IPS-18a (cell line): ENCODE results near the gene DDX10.

Source experiments
- H3K27ac ChIP-seq: one replicate; pipeline ENCODE4 v1.5.1; 2013; ENCODE audit warnings: low read length
- H3K27me3 ChIP-seq: one replicate; pipeline ENCODE4 v1.6.1; 2013; ENCODE audit warnings: mild to moderate bottlenecking, low read length; ENCODE audit not compliant: control insufficient read depth, insufficient read depth
- H3K36me3 ChIP-seq: one replicate; pipeline ENCODE4 v1.6.1; 2013; ENCODE audit warnings: low read depth, low read length; ENCODE audit not compliant: control insufficient read depth
- H3K4me1 ChIP-seq: one replicate; pipeline ENCODE4 v1.6.1; 2013; ENCODE audit warnings: low read depth, low read length; ENCODE audit not compliant: control insufficient read depth
- H3K4me3 ChIP-seq: one replicate; pipeline ENCODE4 v1.5.1; 2013; ENCODE audit warnings: low read length
- H3K9ac ChIP-seq: one replicate; pipeline ENCODE4 v1.6.1; 2013; ENCODE audit warnings: mild to moderate bottlenecking, low read length, moderate library complexity
- H3K9me3 ChIP-seq: one replicate; pipeline ENCODE4 v1.6.1; 2013; ENCODE audit warnings: low read depth, low read length; ENCODE audit not compliant: control insufficient read depth

Gene DDX10

GRCh38 chr11:108933630-108934029, 268.8 kb downstream of the DDX10 start:
- H3K27me3 ChIP-seq = no peaks in the 10 kb centered on the region
- no peak overlapping the region for H3K4me3 ChIP-seq
- no peaks in the 10 kb centered on the region for H3K9me3 ChIP-seq
- H3K36me3 ChIP-seq = no peaks in the 10 kb centered on the region
- no peak overlapping the region for H3K27ac ChIP-seq
- H3K4me1 ChIP-seq = peaks cover 9% of the 10 kb centered on the region
- H3K9ac ChIP-seq = no peak overlapping the region

DNA sequence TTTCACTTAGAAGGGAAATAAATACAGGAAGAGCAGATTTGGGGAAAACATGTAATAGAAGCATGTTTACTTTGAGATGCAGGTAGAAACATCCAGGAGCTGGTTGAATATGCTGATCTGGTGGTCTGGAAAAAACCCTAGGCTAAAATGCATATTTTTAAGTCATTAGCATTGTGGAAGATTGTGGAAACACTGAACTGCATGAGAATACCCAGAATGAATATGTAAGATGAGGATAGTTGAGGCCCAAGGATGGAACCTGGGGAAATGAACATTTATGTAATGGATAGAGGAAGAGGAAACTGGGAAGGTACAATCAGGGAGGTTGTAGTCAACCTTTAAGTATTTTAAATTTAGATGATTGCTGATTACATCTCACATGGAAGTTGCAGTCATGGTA, 269.4 kb downstream of the DDX10 start:
- Histone ChIP-seq H3K9me3 (no peaks in the 10 kb centered on the region), H3K4me1 (peaks cover 9% of the 10 kb centered on the region), H3K36me3 (no peaks in the 10 kb centered on the region), H3K4me3 (no peak overlapping the region), H3K9ac (no peak overlapping the region), H3K27me3 (no peaks in the 10 kb centered on the region), H3K27ac (no peak overlapping the region)

GRCh38 chr11:108934696-108935095, 269.8 kb downstream of the DDX10 start:
- H3K9me3 ChIP-seq = no peaks in the 10 kb centered on the region
- H3K9ac ChIP-seq = no peak overlapping the region
- H3K27me3 ChIP-seq = no peaks in the 10 kb centered on the region
- no peak overlapping the region for H3K4me3 ChIP-seq
- H3K36me3 ChIP-seq = no peaks in the 10 kb centered on the region
- peaks cover 9% of the 10 kb centered on the region for H3K4me1 ChIP-seq
- no peak overlapping the region for H3K27ac ChIP-seq

- Histone ChIP-seq H3K36me3 (no peaks in the 10 kb centered on the region), H3K4me3 (no peak overlapping the region), H3K27me3 (no peaks in the 10 kb centered on the region), H3K9ac (no peak overlapping the region), H3K4me1 (peaks cover 9% of the 10 kb centered on the region), H3K27ac (no peak overlapping the region), H3K9me3 (no peaks in the 10 kb centered on the region)
Observed at GRCh38 chr11:108937746-108938145, 272.9 kb downstream of the DDX10 start.

DNA sequence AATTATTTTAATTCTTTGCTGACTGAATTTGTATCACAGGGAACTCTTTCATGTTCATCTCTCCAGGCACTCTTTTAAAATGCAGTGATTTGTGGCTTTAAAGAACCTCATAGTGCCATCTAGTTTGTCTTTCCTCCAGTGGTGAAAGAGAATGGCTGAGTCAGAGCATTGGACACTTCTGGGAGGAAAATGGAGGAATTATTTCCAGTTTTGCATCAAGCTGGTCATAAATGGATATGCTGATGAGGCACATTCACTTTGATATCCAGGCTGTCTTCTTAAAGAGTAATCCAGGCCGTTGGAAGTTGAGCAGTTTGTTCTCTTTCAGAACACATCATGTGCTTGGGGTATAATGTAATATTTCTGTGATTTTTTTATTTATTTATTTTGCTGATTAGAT, 273.7 kb downstream of the DDX10 start:
- no peak overlapping the region for H3K4me3 ChIP-seq
- H3K4me1 ChIP-seq = peaks cover 9% of the 10 kb centered on the region
- no peak overlapping the region for H3K27ac ChIP-seq
- no peak overlapping the region for H3K9ac ChIP-seq
- H3K36me3 ChIP-seq = no peaks in the 10 kb centered on the region
- H3K9me3 ChIP-seq = no peaks in the 10 kb centered on the region
- no peaks in the 10 kb centered on the region for H3K27me3 ChIP-seq

DNA sequence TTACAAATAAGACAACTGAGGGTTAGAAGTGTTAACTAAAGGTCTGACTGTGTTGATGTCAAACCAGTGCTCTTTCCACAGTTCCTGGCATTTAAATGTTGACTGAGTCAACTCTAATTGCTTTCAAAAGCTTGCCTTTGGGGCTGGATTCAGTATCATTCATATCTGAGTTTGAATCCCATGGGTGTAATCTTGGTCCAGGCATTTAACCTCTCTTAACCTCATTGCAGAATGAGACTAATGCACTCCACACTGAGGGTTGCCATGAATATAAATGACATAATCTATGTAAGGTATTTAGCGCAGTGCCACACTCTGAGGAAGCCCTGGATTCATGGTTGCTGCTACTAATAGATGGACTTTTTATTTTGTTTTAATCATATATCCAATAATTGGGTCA, 274.3 kb downstream of the DDX10 start:
- Histone ChIP-seq H3K27ac (no peak overlapping the region), H3K4me1 (peaks cover 8% of the 10 kb centered on the region), H3K36me3 (no peaks in the 10 kb centered on the region), H3K27me3 (no peaks in the 10 kb centered on the region), H3K9me3 (no peaks in the 10 kb centered on the region), H3K4me3 (no peak overlapping the region), H3K9ac (no peak overlapping the region)

DNA sequence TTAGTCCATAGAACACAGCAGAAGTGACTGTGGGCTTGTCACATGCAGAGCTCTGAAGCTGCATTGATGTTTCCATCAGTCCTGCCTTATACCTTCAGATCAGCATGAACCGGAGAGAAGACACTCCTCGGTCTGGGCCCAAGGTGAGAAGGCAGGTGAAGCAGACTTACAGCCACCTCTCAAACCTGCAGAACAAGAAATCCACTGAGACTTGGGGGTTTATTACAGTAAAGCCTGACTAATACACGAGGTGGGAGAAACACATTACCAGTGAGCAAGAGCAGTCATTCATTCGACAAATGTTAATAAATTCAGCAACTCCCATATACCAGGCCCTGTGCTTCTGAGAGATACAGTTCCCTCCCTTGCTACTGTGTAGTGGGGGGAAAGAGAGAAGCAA, 279.0 kb downstream of the DDX10 start:
- H3K4me3 ChIP-seq = no peak overlapping the region
- no peaks in the 10 kb centered on the region for H3K4me1 ChIP-seq
- H3K27me3 ChIP-seq = no peaks in the 10 kb centered on the region
- no peaks in the 10 kb centered on the region for H3K36me3 ChIP-seq
- H3K9me3 ChIP-seq = no peaks in the 10 kb centered on the region
- H3K9ac ChIP-seq = no peak overlapping the region
- H3K27ac ChIP-seq = no peak overlapping the region

- Histone ChIP-seq H3K27me3 (no peaks in the 10 kb centered on the region), H3K9me3 (no peaks in the 10 kb centered on the region), H3K9ac (no peak overlapping the region), H3K4me3 (no peak overlapping the region), H3K36me3 (no peaks in the 10 kb centered on the region), H3K4me1 (no peaks in the 10 kb centered on the region), H3K27ac (no peak overlapping the region)
Observed at GRCh38 chr11:108944471-108945178, 279.8 kb downstream of the DDX10 start.

DNA sequence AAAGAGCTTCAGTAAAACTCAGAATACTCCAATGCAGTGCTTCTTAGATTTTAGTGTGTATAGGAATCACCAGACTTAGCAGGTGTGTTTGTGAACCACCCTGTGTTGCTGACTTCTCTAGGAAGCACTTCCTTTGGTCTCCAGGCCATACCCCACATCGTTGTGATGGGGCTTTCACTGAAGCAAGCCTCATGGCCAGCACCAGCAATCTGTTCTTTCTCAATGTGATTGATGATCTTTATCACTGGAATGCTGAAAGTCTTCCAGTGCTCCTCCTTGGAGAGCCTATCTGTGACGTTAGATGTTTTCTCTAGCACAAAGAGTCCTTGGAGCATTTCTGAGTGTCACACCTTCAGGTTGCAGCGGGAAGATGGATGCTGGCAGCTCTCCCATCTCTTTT, 280.5 kb downstream of the DDX10 start:
- Histone ChIP-seq H3K27ac (no peak overlapping the region), H3K27me3 (no peaks in the 10 kb centered on the region), H3K36me3 (no peaks in the 10 kb centered on the region), H3K9ac (no peak overlapping the region), H3K4me3 (no peak overlapping the region), H3K4me1 (no peaks in the 10 kb centered on the region), H3K9me3 (no peaks in the 10 kb centered on the region)

GRCh38 chr11:108947654-108948570, 283.0 kb downstream of the DDX10 start:
- no peak overlapping the region for H3K27ac ChIP-seq
- no peaks in the 10 kb centered on the region for H3K36me3 ChIP-seq
- no peak overlapping the region for H3K9ac ChIP-seq
- H3K4me1 ChIP-seq = no peaks in the 10 kb centered on the region
- H3K4me3 ChIP-seq = no peak overlapping the region
- no peaks in the 10 kb centered on the region for H3K27me3 ChIP-seq
- no peaks in the 10 kb centered on the region for H3K9me3 ChIP-seq

DNA sequence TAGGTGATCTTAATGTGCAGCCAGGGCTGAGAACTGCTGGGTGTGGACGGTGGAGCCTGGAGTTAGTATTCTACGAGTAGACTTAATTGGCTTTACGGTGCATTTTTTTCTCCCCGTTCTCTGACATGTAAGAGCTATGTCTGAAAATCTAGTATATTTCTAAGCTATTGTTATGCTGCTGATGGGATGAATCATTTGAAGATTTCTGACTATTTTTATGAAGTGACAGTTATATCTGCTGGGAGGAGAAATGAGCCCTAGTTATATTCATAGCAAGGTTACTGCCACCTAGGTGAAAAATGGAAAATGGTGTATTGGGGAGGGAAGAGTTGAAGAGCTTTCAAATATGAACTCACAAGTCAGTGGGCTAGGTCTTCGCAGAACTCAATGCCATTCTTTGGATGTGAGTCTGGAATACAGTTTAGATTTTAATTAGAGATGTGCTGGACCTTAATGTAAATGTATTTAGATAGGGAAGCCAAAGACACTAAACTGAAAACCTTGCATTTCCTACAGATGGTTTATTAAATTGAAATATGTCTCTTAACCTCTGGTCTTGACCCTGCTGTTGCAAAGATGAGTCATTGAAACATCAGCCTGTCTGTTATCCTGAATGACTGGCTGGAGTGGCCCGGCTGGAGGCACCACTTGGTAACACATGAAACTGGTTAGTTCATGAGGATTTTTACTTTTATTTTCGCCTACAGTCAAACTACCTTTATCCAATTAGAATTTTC, 293.7 kb downstream of the DDX10 start:
- Histone ChIP-seq H3K9ac (no peak overlapping the region), H3K27ac (no peak overlapping the region), H3K27me3 (no peaks in the 10 kb centered on the region), H3K4me3 (no peak overlapping the region), H3K36me3 (no peaks in the 10 kb centered on the region), H3K4me1 (peaks cover 14% of the 10 kb centered on the region), H3K9me3 (no peaks in the 10 kb centered on the region)
